H1 (cell line): ENCODE data around the gene PXN. TPM values are rescaled to one million over a fixed set of nuclear protein-coding genes. Genes with fewer than 3 reads are reported as not detected.

Experiments
- CHD7 ChIP-seq: fragments of 300-600 bp; sonication (generic); IDR thresholded peaks from 2 replicates; pipeline ENCODE4 v1.7.1; 2012; ENCODE audit warnings: low read length, moderate library complexity, mild to moderate bottlenecking, inconsistent platforms; ENCODE audit not compliant: insufficient replicate concordance
- GABPA ChIP-seq: IDR thresholded peaks from 2 replicates; pipeline ENCODE4 v1.6.1; 2011; ENCODE audit warnings: mild to moderate bottlenecking, low read length, moderate library complexity, borderline replicate concordance; ENCODE audit not compliant: insufficient read depth
- NANOG ChIP-seq: IDR thresholded peaks from 2 replicates; pipeline ENCODE4 v1.6.1; 2011; ENCODE audit warnings: low read length, low read depth, mild to moderate bottlenecking, inconsistent platforms; ENCODE audit not compliant: insufficient read depth, poor library complexity, severe bottlenecking
- SIN3A ChIP-seq, 2 experiments: IDR thresholded peaks in 1 of 2; conservative IDR thresholded peaks in 1 of 2; 2 replicates each; pipeline ENCODE4 v1.6.1; 2011 to 2012; ENCODE audit warnings: low read length in 2 of 2, improper control_type of control experiment in 1 of 2, low read depth in 1 of 2, mild to moderate bottlenecking in 1 of 2
- YY1 ChIP-seq: IDR thresholded peaks from 2 replicates; pipeline ENCODE4 v1.6.1; 2011; ENCODE audit warnings: low read depth, mild to moderate bottlenecking, low read length
- polyA plus RNA-seq, 7 experiments: library from polyadenylated mRNA; depleted of rRNA in 3 of 7; stranded (reverse) in 5 of 7; unstranded in 2 of 7; fragments of >200 nt in 5 of 7; fragments of 200-250 nt in 2 of 7; gene quantifications; 1 replicate in 5 of 7; 2 replicates in 1 of 7; 4 replicates in 1 of 7; pipeline versions ENCODE4 v1.2.1 to v1.2.3, GENCODE V29; 2011 to 2013; ENCODE audit warnings: missing spikeins in 2 of 7, mixed read lengths in 2 of 7
- total RNA-seq: library from RNA; stranded (reverse); fragmentation: NEBNext Ultra II Directional; extraction: Animal tissue kit (Norgen Biotek cat#: 25700); gene quantifications from 2 replicates; pipeline ENCODE4 v1.2.1, GENCODE V29; 2021

Gene PXN
- total and polyA plus RNA-seq, 2 of the 8 experiments (the other 6 are each of a cell fraction or from before 2014, with no cell fraction given): 51.0 to 105 TPM

- TF ChIP-seq CHD7 (no peak), NANOG (no peak), YY1 (no peak), SIN3A (conservative IDR thresholded peaks at IDR 0.05 in 1 of 2, IDR thresholded peaks at IDR 0.05 in 1 of 2; ENCODE audit: low read depth in 1 of 2, low read length in 2 of 2) (no peak), GABPA (no peak)
Measured at GRCh38 chr12:120197542-120197887, 68.0 kb downstream of the PXN start (continued).
